Right renal pelvis (tissue), 4 donors: ENCODE data around the gene OR5H2. TPM values are rescaled to one million over a fixed set of nuclear protein-coding genes. Genes with fewer than 3 reads are reported as not detected.
"Not testable (repeated sequence)": the region's sequence is repeated elsewhere in the genome, so short reads cannot be mapped to it uniquely, and the experiment has no call there.

Experiments
- DNase-seq, 4 donors: peaks; one replicate each; pipeline ENCODE4 v3.0.0-alpha.2; 2013; ENCODE audit warnings: low read depth in 4 of 4, low spot score in 3 of 4, missing footprints in 1 of 4
- polyA plus RNA-seq, 4 donors: library from polyadenylated mRNA; unstranded; fragments of 120-200 nt; gene quantifications; one replicate each; pipeline ENCODE4 v1.2.1, GENCODE V29; 2013; ENCODE audit not compliant: insufficient read length in 4 of 4

Gene OR5H2
- not detected for polyA plus RNA-seq

DNA sequence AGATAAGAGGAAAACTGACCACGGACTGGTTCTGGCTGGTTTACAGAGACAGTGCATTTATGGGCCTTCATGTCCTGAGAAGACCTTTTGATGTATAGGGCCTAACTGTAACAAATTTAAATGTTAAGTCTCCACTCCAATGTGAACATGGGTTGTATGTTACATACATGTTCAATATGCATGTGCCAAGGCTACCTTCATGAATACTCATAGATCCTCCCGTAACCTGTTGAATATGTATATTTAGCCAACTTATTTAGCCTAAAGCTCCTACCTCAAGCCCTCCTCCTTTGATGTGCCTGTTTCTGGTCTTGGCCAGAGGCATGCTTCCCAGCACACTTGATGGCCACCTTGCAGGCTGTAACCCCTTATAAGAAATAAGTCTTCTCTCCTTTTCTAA lies at the start of gene OR5H2:
TSS of gene OR5H2 (plus strand) at position 301 of the 400 bp plus-strand sequence. CDS start 398 bp downstream, outside the sequence.
- DNase-seq: no peak

DNA sequence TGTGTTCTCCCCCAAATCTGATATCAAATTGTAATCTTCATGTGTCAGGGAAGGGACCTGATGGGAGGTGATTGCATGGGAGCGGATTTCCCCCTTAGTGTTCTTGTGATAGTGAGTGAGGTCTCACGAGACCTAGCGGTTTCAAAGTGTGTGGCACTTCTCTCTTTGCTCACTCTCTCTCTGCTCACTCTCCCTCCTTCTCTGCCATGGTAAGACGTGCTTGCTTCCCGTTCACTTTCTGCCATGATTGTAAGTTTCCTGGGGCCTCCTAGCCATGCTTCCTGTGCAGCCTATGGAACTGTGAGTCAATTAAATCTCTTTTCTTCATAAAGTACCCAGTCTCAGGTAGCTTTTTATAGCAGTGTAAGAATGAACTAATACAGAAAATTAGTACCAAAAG lies 48.8 kb upstream of the OR5H2 start:
- no peak for DNase-seq

DNA sequence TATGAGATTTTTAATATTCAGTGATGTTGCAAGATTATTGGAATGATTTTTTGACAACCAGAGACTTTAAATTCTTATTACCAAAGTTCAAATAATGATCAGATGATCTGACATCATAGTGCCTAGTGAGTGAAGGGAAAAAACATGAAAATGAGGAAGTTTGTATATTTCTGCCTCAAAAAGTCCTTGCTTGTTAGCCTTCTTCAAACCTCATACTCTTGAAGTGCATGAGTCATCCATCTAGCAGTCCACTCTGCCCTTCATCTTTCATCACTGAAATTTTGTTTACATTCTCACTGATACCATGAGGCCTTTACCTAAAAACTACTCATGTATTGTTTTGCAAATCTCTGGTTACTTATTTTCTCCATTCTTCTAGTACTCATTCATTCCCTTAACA lies 42.2 kb upstream of the OR5H2 start:
- no peak for DNase-seq

DNA sequence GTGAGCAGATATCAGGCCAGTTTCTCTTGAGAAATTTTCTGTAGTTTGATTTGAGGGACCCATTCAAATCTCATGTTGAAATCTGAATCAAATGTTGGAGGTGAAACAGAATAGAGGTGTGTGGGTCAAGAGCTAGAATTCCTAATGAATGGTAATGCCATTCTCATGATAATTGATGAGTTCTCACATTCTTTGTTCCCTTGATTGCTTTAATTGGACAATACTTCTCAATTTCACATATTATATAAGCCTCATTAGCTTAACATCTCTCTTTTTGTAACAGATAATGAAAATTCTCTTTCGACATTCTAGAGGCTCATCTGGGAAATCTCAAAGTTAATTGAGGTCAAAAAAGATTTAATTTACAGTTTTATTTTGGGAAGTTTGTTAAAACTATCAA lies 40.1 kb upstream of the OR5H2 start:
- no peak for DNase-seq

DNA sequence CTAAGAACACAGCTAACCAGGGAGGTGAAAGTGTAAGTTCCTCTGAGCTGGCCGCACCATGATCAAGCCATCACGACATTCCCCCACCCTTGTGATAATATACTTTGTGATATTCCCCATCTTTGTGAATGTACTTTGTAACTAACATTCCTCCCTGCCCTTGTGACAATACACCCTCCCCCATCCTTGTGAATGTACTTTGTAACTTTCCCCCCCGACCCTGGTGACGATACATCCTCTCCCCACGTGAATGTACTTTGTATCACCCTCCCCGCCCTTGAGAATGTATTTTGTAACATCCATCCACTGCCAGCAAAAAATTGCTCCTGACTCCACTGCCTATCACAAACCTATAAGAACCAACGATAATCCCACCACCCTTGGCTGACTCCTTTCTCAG lies 38.5 kb upstream of the OR5H2 start:
- no peak for DNase-seq

DNA sequence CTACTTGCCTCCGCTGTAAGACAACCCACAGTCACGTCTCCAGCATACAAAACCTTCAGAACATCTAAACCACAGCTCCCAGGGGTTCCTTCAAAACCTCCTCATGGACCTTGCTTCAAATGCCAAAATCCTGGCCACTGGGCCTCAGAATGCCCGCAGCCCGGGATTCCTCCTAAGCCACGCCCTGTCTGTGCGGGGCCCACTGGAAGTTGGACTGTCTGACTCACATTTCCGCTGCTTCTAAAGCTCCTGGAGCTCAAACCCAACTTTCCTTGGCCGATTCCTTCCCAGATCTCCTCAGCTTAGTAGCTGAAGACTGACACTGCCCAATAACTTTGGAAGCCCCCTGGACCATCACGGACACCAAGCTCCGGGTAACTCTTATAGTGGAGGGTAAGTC lies 36.2 kb upstream of the OR5H2 start:
- DNase-seq: no peak

DNA sequence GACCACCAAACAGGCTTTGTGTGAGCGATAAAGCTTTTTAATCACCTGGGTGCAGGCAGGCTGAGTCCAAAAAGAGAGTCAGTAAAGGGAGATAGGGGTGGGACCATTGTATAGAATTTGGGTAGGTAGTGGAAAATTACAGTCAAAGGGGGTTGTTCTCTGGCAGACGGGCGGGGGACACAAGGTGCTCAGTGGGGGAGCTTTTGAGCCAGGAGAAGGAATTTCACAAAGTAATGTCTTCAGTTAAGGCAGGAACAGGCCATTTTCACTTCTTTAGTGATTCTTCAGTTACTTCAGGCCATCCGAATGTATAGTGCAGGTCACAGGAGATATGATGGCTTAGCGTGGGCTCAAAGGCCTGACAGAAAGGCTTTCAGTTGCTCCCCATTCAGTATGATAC lies 26.3 kb upstream of the OR5H2 start:
- not testable (repeated sequence) for DNase-seq

DNA sequence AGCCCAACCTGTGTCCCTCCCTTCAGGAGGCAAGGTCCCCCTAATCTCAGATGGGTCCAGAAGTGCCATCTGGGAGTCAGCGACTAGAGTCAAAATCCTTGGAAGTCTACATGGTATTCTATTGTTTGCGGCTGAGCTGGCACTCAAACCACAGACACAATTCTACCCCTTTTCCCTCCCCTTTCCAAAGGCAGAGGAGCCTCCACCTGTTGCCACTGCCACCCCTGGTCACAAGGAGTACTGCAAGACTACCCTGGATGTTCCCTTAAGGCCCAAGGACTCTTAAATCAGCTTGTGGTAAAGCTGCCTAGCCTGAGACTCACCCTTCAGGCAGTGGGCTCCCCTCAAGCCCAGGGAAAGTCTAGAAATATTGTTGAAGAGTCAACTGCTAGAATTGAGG lies 22.6 kb upstream of the OR5H2 start:
- no peak for DNase-seq

DNA sequence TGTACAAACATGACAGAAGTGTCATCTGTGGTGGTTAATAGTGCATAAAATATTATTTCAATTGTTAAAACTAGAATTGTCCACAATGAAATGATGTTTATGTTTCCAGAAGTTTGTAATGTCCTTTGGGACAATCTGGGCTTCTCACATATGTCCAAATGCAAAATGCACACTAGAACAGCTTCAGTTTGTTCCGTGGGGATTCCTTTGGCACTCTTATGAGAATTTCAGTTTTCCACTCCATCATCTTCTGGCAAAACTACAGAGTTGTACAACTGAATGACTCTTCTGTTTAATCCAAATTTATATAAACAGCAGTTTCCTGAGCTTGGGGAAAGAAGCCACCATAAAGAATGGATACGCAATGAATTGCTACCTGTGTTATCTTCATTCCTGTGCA lies 20.3 kb upstream of the OR5H2 start:
- DNase-seq: no peak

DNA sequence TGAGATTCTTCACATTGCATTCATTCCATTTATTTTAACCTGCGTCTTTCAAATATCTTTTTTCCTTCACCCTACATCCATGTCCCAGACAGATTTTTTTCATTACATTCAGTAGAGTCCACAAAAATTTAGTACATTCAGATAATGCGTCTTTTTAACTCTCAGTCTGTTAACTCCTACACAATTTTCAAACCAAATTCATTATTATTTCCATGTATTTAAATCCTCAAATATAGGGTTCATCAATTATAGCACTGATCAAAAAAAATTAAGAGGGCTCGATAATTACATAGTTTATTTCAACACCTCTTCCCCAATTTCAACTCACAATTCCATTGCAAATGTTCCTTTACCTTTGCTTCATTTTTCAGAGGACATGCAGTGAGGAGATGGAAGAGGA lies 18.4 kb upstream of the OR5H2 start, which contains the start of gene OR5H6:
TSS of gene OR5H6 (plus strand) at position 301 of the 400 bp plus-strand sequence. CDS start at position 390, 89 bp downstream.
- no peak for DNase-seq

DNA sequence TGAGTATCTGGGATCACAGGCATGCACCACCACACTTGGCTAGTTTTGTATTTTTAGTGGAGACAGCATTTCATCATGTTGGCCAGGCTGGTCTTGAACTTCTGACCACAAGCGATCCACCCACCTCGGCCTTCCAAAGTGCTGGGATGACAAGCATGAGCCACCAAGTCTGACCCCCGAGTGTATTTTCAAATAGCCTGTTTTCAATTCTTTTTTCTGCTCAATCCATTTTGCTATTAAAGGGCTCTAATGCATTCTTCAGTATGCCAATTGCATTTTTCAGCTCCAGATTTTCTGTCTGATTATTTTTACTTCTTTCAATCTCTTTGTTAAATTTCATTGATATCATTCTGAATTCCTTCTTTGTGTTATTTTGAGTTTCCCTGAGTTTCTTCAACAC lies 12.5 kb upstream of the OR5H2 start:
- no peak for DNase-seq

DNA sequence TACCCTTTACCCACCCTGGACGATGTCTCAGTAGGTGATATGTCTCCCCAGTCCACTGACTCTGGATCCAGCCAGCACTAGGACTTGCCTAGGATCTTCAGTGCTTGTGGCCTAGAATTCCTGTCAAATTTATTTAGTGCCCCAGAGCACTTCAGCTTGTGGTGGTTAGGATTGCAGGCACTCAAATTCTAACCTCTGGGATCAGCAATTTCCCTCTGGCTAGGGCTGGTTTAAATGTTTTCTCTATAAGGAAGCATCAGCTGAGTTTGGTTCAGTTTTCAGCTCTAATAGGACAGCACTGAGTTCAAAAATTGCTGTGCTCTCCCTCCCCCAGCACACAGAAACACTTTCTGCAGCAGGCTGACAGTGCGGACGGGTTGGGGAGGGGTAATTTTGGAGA lies 10.2 kb upstream of the OR5H2 start:
- DNase-seq: no peak

DNA sequence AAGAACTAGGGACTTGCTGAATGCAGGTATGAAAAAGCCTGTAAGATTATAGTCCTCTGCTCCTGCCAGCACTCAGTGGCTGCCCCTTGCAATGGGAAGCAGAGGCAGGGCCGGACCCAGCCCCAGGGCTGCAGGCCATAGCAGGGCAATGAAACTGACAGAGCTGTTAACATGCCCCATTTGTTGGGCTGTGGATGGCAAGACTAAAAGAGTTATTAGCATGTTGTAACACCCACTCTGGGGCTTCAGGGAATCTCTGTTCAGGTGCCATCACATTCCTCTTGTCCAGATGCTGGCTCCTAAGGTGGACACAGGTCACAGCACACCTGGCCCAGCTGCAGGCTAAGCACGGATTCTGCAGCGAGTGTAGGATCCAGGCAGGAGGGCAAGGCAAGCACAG lies 7.4 kb upstream of the OR5H2 start:
- DNase-seq: no peak

DNA sequence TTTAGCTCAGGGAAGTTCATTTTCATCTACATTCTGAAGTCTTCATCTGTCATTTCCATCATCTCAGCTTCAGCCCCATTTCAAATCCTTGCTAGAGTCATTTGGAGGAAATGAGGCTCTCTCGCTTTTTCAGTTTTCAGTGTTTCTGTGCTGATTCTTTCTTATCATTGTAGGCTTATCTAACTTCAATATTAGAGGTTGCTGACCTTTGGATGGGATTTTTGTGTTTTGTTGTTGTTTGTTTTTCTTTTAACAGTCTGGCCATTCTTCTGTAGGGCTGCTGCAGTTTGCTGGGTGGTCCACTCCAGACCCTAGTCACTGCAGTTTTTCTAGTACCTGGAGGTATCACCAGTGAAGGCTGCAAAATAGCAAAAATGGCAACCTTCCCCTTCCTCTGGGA lies 8.6 kb downstream of the OR5H2 start:
- no peak for DNase-seq

DNA sequence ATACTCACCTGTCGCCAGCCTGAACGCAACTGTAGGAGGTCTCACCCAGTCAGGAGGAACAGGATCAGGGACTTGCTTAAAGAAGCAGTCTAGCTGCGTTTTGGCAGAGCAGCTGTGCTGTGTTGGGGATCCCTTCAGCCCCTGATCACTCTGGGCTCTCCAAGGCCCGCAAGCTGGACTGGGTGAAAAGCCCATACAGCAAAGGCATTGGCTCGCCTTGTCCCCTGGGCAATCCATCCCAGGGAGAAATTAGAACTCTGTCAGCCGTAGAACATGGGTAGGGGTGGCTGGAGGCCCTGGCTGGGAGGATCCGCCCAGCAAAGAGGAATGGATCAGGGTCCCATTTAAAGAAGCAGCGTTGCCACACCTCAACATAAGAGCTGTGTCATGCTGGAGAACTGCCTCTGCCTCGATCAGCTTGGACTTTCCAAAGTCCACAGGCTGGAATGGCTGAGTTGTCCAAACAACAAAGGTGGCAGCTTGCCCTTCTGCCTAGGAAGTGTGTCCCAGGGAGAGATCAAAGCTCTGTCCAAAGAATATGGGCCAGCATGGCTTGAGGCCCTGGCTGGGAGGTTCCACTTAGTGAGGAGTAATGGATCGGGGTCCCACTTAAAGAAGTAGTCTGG lies 9.1 kb downstream of the OR5H2 start:
- no peak for DNase-seq

DNA sequence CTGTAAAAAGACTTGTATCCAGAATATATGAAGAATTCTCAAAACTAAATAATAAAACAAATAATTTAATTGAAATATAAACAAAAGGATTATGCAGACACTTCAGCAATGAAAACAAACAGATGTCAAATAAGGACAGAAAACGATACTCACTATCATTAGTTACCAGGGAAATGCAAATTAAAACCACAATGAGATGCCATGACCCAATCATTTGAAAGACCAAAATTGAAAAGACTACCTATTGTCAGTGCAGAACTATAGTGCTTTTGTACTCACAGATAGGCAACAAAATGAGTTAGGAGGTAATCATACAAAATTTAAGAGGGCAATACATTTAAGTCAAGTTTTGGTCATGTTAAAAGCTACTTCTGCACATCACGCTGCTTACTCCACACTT lies 39.8 kb downstream of the OR5H2 start:
- no peak for DNase-seq

DNA sequence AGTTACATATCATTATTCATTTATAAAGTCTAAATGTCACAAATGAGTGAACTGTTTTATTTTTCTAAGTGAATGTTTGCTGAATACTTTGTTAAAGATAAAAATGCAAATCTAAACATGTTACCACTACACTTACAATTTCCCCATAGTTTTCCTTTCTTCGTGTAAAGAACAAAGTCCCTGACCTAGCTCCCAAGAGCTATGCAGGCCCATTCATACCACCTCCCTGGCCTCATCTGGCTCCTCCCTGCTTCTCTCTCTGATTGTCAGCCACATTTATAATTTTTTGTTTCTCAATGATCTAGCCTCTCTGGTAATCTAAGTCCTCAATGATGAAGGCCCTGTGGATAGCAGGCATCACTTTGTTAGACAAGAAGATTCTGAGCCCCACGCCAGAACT lies 40.4 kb downstream of the OR5H2 start:
- DNase-seq: no peak

DNA sequence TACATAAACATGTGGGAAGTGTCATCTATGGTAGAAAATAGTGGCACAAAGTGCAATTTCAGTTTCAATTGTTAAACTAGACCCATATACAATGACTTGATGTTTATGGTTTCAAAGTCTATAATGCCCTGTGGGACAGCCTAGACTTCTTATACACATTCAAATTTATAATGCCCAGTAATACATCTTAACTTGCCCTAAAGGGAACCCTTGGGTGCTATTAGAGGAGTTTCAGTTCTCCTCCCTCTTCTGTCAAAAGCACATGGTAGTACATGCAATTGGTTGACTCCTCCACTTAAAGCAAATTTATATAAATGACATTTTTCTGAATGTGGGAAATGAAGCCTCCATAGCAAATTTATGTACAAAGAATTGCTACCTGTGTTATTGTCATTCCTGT lies 41.1 kb downstream of the OR5H2 start:
- no peak for DNase-seq

DNA sequence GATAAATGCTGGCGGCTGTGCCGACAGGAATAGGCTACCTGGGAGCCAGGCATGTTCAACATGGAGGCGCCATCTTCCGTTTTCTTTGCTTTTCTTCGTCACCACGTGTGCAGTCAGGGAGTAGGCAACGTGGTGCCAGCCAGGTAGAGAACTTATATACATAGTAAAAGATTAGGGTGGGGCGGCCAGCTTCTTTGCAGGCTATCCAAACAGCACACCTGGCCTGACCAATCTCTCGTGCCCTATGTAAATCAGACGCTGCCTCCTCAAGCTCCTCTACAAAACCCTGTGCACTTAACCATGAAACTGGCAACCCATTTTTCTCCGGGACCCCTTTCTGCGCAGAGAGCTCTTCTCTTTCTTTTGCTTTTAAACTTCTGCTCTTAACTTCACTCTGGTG lies 42.8 kb downstream of the OR5H2 start:
- DNase-seq: no peak

DNA sequence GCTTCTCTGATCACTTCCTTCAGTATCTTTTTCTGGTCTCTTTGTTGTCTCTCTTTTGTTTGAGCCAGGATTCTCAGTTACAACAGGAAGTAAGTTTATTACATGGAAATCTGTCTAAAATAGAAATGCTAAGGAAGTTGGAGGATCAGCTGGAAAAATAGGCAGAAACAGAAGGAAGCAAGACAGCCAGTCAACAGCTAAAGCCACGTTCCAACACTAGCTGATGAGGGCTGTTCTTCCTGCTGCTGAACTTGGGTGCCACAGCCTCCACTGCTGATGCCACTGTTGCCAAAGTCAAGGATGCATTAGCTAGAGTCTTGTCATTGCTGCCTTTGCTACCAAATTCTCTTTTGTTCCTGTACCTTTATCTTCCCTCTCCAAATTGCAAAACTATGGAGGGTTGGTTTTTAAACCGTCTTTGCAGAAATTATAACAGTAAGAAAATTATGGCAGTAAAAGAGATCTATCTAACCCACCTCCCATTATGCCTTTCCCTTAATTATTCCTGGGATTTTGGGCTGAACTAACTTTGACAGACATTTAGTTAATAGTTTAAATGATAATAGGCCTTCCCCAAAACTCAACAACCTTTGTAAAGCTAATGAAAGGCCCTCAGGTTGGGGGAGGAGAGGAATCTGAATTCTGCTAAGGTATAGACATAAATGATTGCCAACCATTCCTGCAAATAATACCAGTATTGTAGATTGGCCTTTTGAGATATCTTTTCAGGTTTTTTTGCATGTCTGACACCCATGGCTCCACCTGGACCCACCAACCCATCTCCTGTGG lies 44.0 kb downstream of the OR5H2 start:
- DNase-seq: no peak

DNA sequence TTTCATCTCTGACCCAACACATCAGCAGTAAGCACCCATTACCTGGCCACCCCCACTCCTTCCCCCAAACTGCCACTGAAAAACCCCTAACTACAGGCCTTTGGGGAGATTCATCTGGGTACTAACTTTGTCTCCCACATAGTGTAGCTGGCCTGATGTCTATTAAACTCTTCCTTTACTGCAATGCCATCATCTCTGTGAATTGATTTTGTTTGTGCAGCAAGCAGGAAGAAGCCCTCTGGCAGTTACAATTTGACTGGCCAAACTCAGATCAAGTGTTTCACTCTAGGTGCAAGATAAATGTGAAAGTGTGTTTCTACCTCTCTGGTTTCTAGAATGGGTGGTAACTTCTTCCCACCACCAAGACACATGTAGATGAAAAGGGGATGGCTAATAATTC lies 44.6 kb downstream of the OR5H2 start:
- DNase-seq: no peak

DNA sequence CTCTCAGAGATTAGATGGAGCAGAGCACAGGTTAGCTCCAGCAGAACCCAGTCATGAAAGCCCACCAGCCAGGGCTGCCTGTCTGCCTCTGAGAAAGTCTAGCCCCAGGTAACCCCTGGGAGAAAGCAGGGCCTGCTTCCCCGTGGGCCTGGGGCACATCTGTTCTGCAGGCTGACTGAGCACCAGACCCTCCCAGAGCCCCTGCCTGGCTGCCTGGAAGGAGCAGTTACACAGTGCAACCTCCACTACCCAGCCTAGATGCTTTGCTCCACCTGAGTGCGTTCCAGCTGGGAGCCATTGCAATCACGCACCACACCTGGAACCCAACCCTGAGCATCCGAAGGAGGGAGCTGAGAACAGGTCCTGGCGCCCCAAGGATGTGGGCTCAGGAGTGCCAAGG lies 46.6 kb downstream of the OR5H2 start:
- DNase-seq: no peak
